MM.1S (cell line): Measurements from ENCODE around the gene BCAR3.

Experiments used
- EZH2 ChIP-seq: fragments of 300-600 bp; sonication (generic); optimal IDR thresholded peaks from 2 replicates; pipeline ENCODE3; 2017; ENCODE audit warnings: low read depth, mild to moderate bottlenecking, antibody characterized with exemption, low read length, mixed read lengths
- EZH2phosphoT487 ChIP-seq: fragments of 300-600 bp; sonication (generic); IDR thresholded peaks from 2 replicates; pipeline ENCODE4 v1.6.1; 2018; ENCODE audit warnings: antibody characterized with exemption, low read length
- TF ChIP-seq, protein P1 (sequence below): fragments of 300-600 bp; sonication (generic); IDR thresholded peaks from 2 replicates; pipeline ENCODE4 v1.5.1; 2016; ENCODE audit warnings: antibody characterized with exemption, low read length, mixed read lengths

DNA sequence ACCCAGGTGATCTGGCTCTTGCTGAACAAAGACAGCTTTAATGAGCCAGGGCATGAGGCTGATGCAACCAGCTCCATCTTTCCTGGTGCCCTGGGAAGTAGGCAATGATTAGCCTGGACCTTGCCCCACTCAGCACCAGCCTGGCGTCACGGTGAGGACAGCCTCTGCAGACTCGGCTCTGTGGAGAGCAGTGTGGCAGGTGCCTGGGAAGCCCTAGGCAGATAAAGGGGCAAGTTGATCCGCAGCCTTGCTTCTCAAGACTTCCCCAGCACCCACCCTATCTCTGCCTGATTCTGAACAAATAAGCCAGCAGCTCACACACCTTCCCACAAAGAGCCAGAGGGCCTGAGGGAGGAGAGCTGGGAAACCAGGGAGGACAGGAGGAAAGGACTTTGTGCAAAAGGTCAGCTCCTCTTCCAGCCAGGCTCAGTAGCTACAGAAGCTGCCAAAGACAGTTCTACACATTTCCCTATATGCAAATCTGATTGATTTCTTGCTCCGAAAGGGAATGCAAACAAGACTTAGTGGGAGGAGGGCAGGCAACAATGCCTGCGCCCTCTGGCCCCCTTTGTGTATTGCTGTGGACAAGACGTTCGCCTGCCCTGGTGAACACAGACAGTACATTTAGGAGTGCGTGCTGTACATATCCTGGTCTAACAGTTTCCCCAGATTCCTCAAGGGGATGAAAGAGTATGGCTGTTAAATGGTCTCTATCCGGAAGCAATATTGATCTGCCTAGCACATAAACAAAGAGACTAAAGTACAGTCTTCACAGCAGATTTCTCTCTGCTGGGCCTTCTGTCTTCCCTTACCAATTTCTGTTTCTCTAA is 63.8 kb downstream of the BCAR3 start:
- TF ChIP-seq, protein P1, sequence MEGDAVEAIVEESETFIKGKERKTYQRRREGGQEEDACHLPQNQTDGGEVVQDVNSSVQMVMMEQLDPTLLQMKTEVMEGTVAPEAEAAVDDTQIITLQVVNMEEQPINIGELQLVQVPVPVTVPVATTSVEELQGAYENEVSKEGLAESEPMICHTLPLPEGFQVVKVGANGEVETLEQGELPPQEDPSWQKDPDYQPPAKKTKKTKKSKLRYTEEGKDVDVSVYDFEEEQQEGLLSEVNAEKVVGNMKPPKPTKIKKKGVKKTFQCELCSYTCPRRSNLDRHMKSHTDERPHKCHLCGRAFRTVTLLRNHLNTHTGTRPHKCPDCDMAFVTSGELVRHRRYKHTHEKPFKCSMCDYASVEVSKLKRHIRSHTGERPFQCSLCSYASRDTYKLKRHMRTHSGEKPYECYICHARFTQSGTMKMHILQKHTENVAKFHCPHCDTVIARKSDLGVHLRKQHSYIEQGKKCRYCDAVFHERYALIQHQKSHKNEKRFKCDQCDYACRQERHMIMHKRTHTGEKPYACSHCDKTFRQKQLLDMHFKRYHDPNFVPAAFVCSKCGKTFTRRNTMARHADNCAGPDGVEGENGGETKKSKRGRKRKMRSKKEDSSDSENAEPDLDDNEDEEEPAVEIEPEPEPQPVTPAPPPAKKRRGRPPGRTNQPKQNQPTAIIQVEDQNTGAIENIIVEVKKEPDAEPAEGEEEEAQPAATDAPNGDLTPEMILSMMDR = no peak
- TF ChIP-seq EZH2 (no peak), EZH2phosphoT487 (no peak)
